ENCODE data around the gene SUCLG2.
"Not testable (repeated sequence)": the region's sequence is repeated elsewhere in the genome, so short reads cannot be mapped to it uniquely, and the experiment has no call there.

SUCLG2 gene

DNA sequence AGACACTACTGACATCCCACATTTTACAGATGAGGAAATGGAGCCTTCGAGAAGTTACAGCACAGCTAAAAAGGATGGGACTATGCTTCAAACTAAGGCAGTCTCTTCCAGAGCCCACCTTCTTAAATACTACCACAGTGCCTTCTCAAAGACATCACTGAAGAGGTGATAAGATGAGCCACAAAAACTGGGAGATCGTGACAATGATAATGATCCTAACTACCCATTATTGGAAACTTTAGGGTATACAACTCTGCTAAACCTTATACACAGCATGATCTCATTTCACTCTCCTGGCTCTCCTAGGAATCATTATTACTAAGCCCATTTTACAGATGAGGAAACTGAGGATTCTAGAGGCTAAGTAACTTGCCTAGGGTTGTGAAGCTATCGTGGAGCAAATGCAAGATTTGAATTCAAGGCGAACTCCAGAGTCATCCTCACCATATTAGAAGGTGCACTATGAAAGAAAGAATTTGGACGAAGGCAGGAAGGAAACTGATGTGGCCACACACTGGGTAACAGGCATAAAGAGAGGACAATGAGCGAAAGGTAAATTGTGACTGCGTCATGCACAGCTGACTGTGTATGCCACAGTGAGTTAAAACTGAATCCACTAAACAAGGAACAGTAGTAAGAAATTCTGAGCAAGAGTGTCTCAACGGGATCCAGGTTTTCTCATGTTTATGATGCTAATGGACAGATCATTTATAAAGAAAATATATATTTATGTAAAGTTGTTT, 55.4 kb downstream of the SUCLG2 start:
- Histone ChIP-seq H3K27me3 (ENCODE audit: insufficient read depth, low read depth, severe bottlenecking) (no peaks in the 10 kb centered on the region), H3K36me3 (no peaks in the 10 kb centered on the region), H3K9me3 (ENCODE audit: severe bottlenecking) (no peaks in the 10 kb centered on the region), H3K27ac (no peak overlapping the region), H3K4me3 (ENCODE audit: low read depth, low read length) (no peak overlapping the region)
- TF ChIP-seq, protein P1, sequence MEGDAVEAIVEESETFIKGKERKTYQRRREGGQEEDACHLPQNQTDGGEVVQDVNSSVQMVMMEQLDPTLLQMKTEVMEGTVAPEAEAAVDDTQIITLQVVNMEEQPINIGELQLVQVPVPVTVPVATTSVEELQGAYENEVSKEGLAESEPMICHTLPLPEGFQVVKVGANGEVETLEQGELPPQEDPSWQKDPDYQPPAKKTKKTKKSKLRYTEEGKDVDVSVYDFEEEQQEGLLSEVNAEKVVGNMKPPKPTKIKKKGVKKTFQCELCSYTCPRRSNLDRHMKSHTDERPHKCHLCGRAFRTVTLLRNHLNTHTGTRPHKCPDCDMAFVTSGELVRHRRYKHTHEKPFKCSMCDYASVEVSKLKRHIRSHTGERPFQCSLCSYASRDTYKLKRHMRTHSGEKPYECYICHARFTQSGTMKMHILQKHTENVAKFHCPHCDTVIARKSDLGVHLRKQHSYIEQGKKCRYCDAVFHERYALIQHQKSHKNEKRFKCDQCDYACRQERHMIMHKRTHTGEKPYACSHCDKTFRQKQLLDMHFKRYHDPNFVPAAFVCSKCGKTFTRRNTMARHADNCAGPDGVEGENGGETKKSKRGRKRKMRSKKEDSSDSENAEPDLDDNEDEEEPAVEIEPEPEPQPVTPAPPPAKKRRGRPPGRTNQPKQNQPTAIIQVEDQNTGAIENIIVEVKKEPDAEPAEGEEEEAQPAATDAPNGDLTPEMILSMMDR (IDR thresholded peaks at IDR 0.05; ENCODE audit: low read depth, low read length) = no peak
- no peak for DNase-seq

- H3K27ac ChIP-seq = no peak overlapping the region
- no peaks in the 10 kb centered on the region for H3K36me3 ChIP-seq
- H3K4me3 ChIP-seq (ENCODE audit: low read depth, low read length) = no peak overlapping the region
- TF ChIP-seq, protein P1 (IDR thresholded peaks at IDR 0.05; ENCODE audit: low read depth, low read length) = no peak
- H3K27me3 ChIP-seq (ENCODE audit: insufficient read depth, low read depth, severe bottlenecking) = no peaks in the 10 kb centered on the region
- no peaks in the 10 kb centered on the region for H3K9me3 ChIP-seq (ENCODE audit: severe bottlenecking)
- no peak for DNase-seq
Observed at GRCh38 chr3:67595424-67595823, 59.0 kb downstream of the SUCLG2 start.

GRCh38 chr3:67593761-67594234, 60.6 kb downstream of the SUCLG2 start:
- Histone ChIP-seq H3K36me3 (no peaks in the 10 kb centered on the region), H3K4me3 (ENCODE audit: low read depth, low read length) (no peak overlapping the region), H3K9me3 (ENCODE audit: severe bottlenecking) (no peaks in the 10 kb centered on the region), H3K27ac (no peak overlapping the region), H3K27me3 (ENCODE audit: insufficient read depth, low read depth, severe bottlenecking) (no peaks in the 10 kb centered on the region)
- no peak for DNase-seq
- TF ChIP-seq, protein P1 (IDR thresholded peaks at IDR 0.05; ENCODE audit: low read depth, low read length) = peak; percentile 24; the same call in 1 of the 2 replicates

DNA sequence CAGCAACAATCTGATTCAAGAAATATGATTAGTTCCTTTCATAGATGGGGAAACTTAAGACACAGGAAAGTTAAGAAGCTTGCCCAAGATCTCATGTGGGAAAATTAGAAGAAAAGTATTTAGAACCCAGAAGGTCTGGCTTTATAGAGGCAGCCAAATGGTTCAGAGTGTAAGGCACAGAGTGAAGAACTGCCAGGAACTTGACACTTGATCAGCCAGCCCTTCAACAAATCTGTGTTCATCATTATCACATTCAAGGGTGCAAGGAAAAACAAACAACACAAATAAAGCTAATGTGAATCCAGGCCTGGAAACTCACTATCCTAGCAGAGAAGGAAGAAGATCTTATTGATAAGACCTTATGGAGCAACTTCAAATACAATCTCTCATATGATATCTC, 62.4 kb downstream of the SUCLG2 start:
- Histone ChIP-seq H3K36me3 (no peaks in the 10 kb centered on the region), H3K9me3 (ENCODE audit: severe bottlenecking) (no peaks in the 10 kb centered on the region), H3K27ac (no peak overlapping the region), H3K4me3 (ENCODE audit: low read depth, low read length) (no peak overlapping the region), H3K27me3 (ENCODE audit: insufficient read depth, low read depth, severe bottlenecking) (no peaks in the 10 kb centered on the region)
- DNase-seq = no peak
- TF ChIP-seq, protein P1 (IDR thresholded peaks at IDR 0.05; ENCODE audit: low read depth, low read length) = no peak

- no peak overlapping the region for H3K4me3 ChIP-seq (ENCODE audit: low read depth, low read length)
- no peak for DNase-seq
- H3K27ac ChIP-seq = no peak overlapping the region
- H3K36me3 ChIP-seq = no peaks in the 10 kb centered on the region
- H3K9me3 ChIP-seq (ENCODE audit: severe bottlenecking) = no peaks in the 10 kb centered on the region
- no peaks in the 10 kb centered on the region for H3K27me3 ChIP-seq (ENCODE audit: insufficient read depth, low read depth, severe bottlenecking)
- TF ChIP-seq, protein P1 (IDR thresholded peaks at IDR 0.05; ENCODE audit: low read depth, low read length) = no peak
Observed at GRCh38 chr3:67587811-67588210, 66.6 kb downstream of the SUCLG2 start.

GRCh38 chr3:67587301-67587700, 67.1 kb downstream of the SUCLG2 start:
- no peak for DNase-seq
- H3K27me3 ChIP-seq (ENCODE audit: insufficient read depth, low read depth, severe bottlenecking) = no peaks in the 10 kb centered on the region
- H3K4me3 ChIP-seq (ENCODE audit: low read depth, low read length) = no peak overlapping the region
- H3K9me3 ChIP-seq (ENCODE audit: severe bottlenecking) = no peaks in the 10 kb centered on the region
- H3K27ac ChIP-seq = no peak overlapping the region
- TF ChIP-seq, protein P1 (IDR thresholded peaks at IDR 0.05; ENCODE audit: low read depth, low read length) = no peak
- no peaks in the 10 kb centered on the region for H3K36me3 ChIP-seq

- not testable (repeated sequence) for H3K4me3 ChIP-seq (ENCODE audit: low read depth, low read length); DNase-seq; H3K36me3 ChIP-seq; H3K9me3 ChIP-seq (ENCODE audit: severe bottlenecking); H3K27me3 ChIP-seq (ENCODE audit: insufficient read depth, low read depth, severe bottlenecking); H3K27ac ChIP-seq
Observed at GRCh38 chr3:67584608-67585007, 69.8 kb downstream of the SUCLG2 start.

Measured in WERI-Rb-1 (cell line).